Measurements from ENCODE around the gene NFATC4. TPM values are rescaled to one million over a fixed set of nuclear protein-coding genes. Genes with fewer than 3 reads are reported as not detected.

NFATC4 gene
- total RNA-seq, 2 experiments from 2014 or later = 0.54 to 1.1 TPM

Other genes with a start within 250 kb of the NFATC4 start
- under 1 TPM in 1 of 2 experiments, not detected in 1; 0.29 TPM for gene FITM1, start 237.5 kb upstream of the NFATC4 start, total RNA-seq
- gene PSME1, start 232.0 kb upstream of the NFATC4 start, total RNA-seq = 100 to 1,000 TPM; 476 to 479 TPM
- 10 to 100 TPM; 39.1 to 40.1 TPM for gene EMC9, start 226.6 kb upstream of the NFATC4 start, total RNA-seq
- 100 to 1,000 TPM; 541 to 558 TPM for gene PSME2, start 221.6 kb upstream of the NFATC4 start, total RNA-seq
- 10 to 100 TPM; 82.2 to 86.5 TPM for gene RNF31, start 220.7 kb upstream of the NFATC4 start, total RNA-seq
- 100 to 1,000 TPM; 133 to 136 TPM for gene IRF9, start 206.9 kb upstream of the NFATC4 start, total RNA-seq
- gene REC8, start 196.1 kb upstream of the NFATC4 start, total RNA-seq = 10 to 100 TPM; 28.9 to 29.2 TPM
- 100 to 1,000 TPM; 152 to 161 TPM for gene IPO4, start 179.4 kb upstream of the NFATC4 start, total RNA-seq
- 10 to 100 TPM; 20.7 to 22.5 TPM for gene TM9SF1, start 172.7 kb upstream of the NFATC4 start, total RNA-seq
- not detected for gene TSSK4, start 162.5 kb upstream of the NFATC4 start, total RNA-seq
- 10 to 100 TPM; 54.4 to 58.9 TPM for gene CHMP4A, start 154.7 kb upstream of the NFATC4 start, total RNA-seq
- 10 to 100 TPM; 19.4 to 20.9 TPM for gene MDP1, start 152.1 kb upstream of the NFATC4 start, total RNA-seq
- gene NEDD8, start 135.8 kb upstream of the NFATC4 start, total RNA-seq = 100 to 1,000 TPM; 194 to 201 TPM
- gene GMPR2, start 135.3 kb upstream of the NFATC4 start, total RNA-seq = 10 to 100 TPM; 44.5 to 48.4 TPM
- 10 to 100 TPM; 68.2 to 71.1 TPM for gene TINF2, start 125.6 kb upstream of the NFATC4 start, total RNA-seq
- gene TGM1, start 105.0 kb upstream of the NFATC4 start, total RNA-seq = 1 to 10 TPM; 2.6 to 3.3 TPM
- 10 to 100 TPM; 34.5 to 36.1 TPM for gene RABGGTA, start 96.6 kb upstream of the NFATC4 start, total RNA-seq
- gene DHRS1, start 68.4 kb upstream of the NFATC4 start, total RNA-seq = 1 to 10 TPM; 7.4 to 8.6 TPM
- 10 to 100 TPM; 40.9 to 45.0 TPM for gene NOP9, start 68.3 kb upstream of the NFATC4 start, total RNA-seq
- 1 to 10 TPM; 6.0 to 6.7 TPM for gene CIDEB, start 60.2 kb upstream of the NFATC4 start, total RNA-seq
- 10 to 100 TPM; 11.5 TPM for gene LTB4R2, start 58.0 kb upstream of the NFATC4 start, total RNA-seq
- 10 to 100 TPM in 1 of 2 experiments, 1 to 10 TPM in 1; 9.3 to 10.3 TPM for gene LTB4R, start 56.7 kb upstream of the NFATC4 start, total RNA-seq
- gene ADCY4, start 33.1 kb upstream of the NFATC4 start, total RNA-seq = 1 to 10 TPM in 1 of 2 experiments, under 1 TPM in 1; 0.70 to 1.0 TPM
- gene RIPK3, start 28.2 kb upstream of the NFATC4 start, total RNA-seq = 1 to 10 TPM; 5.4 to 6.3 TPM
- under 1 TPM; 0.08 to 0.10 TPM for gene NYNRIN, start 30.8 kb downstream of the NFATC4 start, total RNA-seq
- gene CBLN3, start 61.5 kb downstream of the NFATC4 start, total RNA-seq = 1 to 10 TPM; 5.5 to 6.4 TPM
- 10 to 100 TPM; 47.3 to 48.7 TPM for gene KHNYN, start 61.8 kb downstream of the NFATC4 start, total RNA-seq
- gene SDR39U1, start 74.6 kb downstream of the NFATC4 start, total RNA-seq = 10 to 100 TPM; 57.8 to 59.0 TPM
- under 1 TPM; 0.25 to 0.50 TPM for gene CMA1, start 140.1 kb downstream of the NFATC4 start, total RNA-seq
- gene CTSG, start 208.1 kb downstream of the NFATC4 start, total RNA-seq = not detected
- 10 to 100 TPM; 48.1 to 51.4 TPM for gene GZMH, start 241.5 kb downstream of the NFATC4 start, total RNA-seq